SK-N-SH (cell line): ENCODE data around the gene MACROD2.

ENCODE experiments used
- EP300 ChIP-seq, 2 experiments: IDR thresholded peaks; 2 replicates each; pipeline versions ENCODE4 v1.4.0 to v1.6.1; 2012; ENCODE audit warnings: borderline replicate concordance in 1 of 2, low read depth in 1 of 2, low read length in 1 of 2
- EZH2phosphoT487 ChIP-seq: fragments of 200-600 bp; sonication (generic); IDR thresholded peaks from 2 replicates; pipeline ENCODE4 v1.6.1; 2017; ENCODE audit warnings: low read depth, mixed run types, mild to moderate bottlenecking, antibody characterized with exemption, moderate library complexity, borderline replicate concordance
- MXI1 ChIP-seq: IDR thresholded peaks from 2 replicates; pipeline ENCODE4 v1.6.1; 2012; ENCODE audit warnings: mild to moderate bottlenecking, low read depth, low read length, improper control_type of control experiment
- NFIC ChIP-seq: IDR thresholded peaks from 2 replicates; pipeline ENCODE4 v1.4.0; 2012; ENCODE audit warnings: borderline replicate concordance
- POLR2AphosphoS5 ChIP-seq: IDR thresholded peaks from 2 replicates; pipeline ENCODE4 v1.6.1; 2012; ENCODE audit warnings: low read depth, low read length
- TAF1 ChIP-seq: IDR thresholded peaks from 2 replicates; pipeline ENCODE4 v1.6.1; 2012; ENCODE audit warnings: low read depth, mild to moderate bottlenecking, low read length, moderate library complexity, borderline replicate concordance
- TCF12 ChIP-seq: IDR thresholded peaks from 2 replicates; pipeline ENCODE4 v1.4.0; 2012
- TEAD4 ChIP-seq: IDR thresholded peaks from 2 replicates; pipeline ENCODE4 v1.4.0; 2012; ENCODE audit warnings: mild to moderate bottlenecking, borderline replicate concordance; ENCODE audit not compliant: insufficient read depth
- TF ChIP-seq, protein P1 (sequence below): fragments of 150-350 bp; IDR thresholded peaks from 2 replicates; pipeline ENCODE4 v1.6.1; 2017; ENCODE audit warnings: antibody characterized with exemption, low read length, low read depth, borderline replicate concordance
- TF ChIP-seq, protein P2 (sequence below): fragments of 200-600 bp; sonication (generic); IDR thresholded peaks from 2 replicates; pipeline ENCODE4 v1.6.1; 2017; ENCODE audit warnings: antibody characterized with exemption, mild to moderate bottlenecking, moderate library complexity

DNA sequence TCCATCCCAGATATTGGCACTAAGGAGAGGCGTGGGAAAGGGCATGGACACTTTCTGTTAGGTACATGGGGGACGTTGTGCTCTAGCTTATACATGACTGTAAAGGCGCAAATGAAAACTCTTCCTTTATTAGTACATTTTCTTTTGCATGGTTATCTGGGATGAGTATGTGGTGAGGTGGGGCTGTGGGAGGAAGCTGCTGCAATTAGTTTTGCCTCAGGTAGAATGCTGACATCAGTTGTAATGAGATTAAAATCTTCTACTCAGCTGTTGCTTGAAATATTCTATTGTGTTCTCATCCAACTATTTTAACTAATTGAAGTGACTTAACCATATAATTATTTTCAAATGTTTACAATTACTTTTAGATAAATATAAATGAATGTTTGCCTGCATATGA, 560.4 kb downstream of the MACROD2 start:
- TF ChIP-seq, protein P1, sequence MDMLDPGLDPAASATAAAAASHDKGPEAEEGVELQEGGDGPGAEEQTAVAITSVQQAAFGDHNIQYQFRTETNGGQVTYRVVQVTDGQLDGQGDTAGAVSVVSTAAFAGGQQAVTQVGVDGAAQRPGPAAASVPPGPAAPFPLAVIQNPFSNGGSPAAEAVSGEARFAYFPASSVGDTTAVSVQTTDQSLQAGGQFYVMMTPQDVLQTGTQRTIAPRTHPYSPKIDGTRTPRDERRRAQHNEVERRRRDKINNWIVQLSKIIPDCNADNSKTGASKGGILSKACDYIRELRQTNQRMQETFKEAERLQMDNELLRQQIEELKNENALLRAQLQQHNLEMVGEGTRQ: no peak
- no peak for TF ChIP-seq TEAD4
- TF ChIP-seq EZH2phosphoT487: no peak
- no peak for TF ChIP-seq POLR2AphosphoS5
- TF ChIP-seq EP300 (IDR thresholded peaks at IDR 0.05; ENCODE audit: borderline replicate concordance in 1 of 2, low read depth in 1 of 2, low read length in 1 of 2): no peak
- TF ChIP-seq TAF1: no peak
- TF ChIP-seq, protein P2, sequence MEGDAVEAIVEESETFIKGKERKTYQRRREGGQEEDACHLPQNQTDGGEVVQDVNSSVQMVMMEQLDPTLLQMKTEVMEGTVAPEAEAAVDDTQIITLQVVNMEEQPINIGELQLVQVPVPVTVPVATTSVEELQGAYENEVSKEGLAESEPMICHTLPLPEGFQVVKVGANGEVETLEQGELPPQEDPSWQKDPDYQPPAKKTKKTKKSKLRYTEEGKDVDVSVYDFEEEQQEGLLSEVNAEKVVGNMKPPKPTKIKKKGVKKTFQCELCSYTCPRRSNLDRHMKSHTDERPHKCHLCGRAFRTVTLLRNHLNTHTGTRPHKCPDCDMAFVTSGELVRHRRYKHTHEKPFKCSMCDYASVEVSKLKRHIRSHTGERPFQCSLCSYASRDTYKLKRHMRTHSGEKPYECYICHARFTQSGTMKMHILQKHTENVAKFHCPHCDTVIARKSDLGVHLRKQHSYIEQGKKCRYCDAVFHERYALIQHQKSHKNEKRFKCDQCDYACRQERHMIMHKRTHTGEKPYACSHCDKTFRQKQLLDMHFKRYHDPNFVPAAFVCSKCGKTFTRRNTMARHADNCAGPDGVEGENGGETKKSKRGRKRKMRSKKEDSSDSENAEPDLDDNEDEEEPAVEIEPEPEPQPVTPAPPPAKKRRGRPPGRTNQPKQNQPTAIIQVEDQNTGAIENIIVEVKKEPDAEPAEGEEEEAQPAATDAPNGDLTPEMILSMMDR: no peak
- TF ChIP-seq TCF12: no peak
- TF ChIP-seq MXI1: no peak
- TF ChIP-seq NFIC: no peak
